ENCODE results near the gene ENGASE. TPM values are rescaled to one million over a fixed set of nuclear protein-coding genes. Genes with fewer than 3 reads are reported as not detected.

ENGASE gene
- total RNA-seq, 1 experiment from 2014 or later = 34.5 TPM

- intact Hi-C loops (cut with micrococcal nuclease) = no loop called here
- peaks cover 11% of the 10 kb centered on the region for H3K36me3 Mint-ChIP-seq (ENCODE audit: insufficient read depth, unreplicated experiment)
- no TSS peak for BruUV-seq (replicated peaks)
- no peak overlapping the region for H3K4me3 Mint-ChIP-seq (ENCODE audit: unreplicated experiment)
- H3K4me1 Mint-ChIP-seq (ENCODE audit: insufficient read depth, unreplicated experiment) = peaks cover 40% of the 10 kb centered on the region
- ChIA-PET POLR2A (interaction anchor here (1.3 kb wide), 2 partner anchors 14 kb away, joined by 3 to 4 read pairs; no protein-coding TSS in a partner anchor), CTCF (interaction anchor here (0.6 to 6.1 kb wide), 4 partner anchors 8 to 715 kb away, joined by 3 to 29 read pairs (median 7); no protein-coding TSS in a partner anchor)
- no peak for DNase-seq (ENCODE audit: unreplicated experiment)
- TF ChIP-seq CTCF (IDR thresholded peaks at IDR 0.05; ENCODE audit: unreplicated experiment) = no peak
- no peaks in the 10 kb centered on the region for H3K9me3 Mint-ChIP-seq (ENCODE audit: unreplicated experiment)
- no peak overlapping the region for H3K27ac Mint-ChIP-seq (ENCODE audit: low read depth, unreplicated experiment)
- H3K27me3 Mint-ChIP-seq (ENCODE audit: insufficient read depth, unreplicated experiment) = no peaks in the 10 kb centered on the region
Measured at GRCh38 chr17:79033741-79034501, 40.7 kb upstream of the ENGASE start.

- Mint-ChIP-seq H3K36me3 (ENCODE audit: insufficient read depth, unreplicated experiment) (peaks cover 11% of the 10 kb centered on the region), H3K4me1 (ENCODE audit: insufficient read depth, unreplicated experiment) (peaks cover 44% of the 10 kb centered on the region), H3K27me3 (ENCODE audit: insufficient read depth, unreplicated experiment) (no peaks in the 10 kb centered on the region), H3K9me3 (ENCODE audit: unreplicated experiment) (no peaks in the 10 kb centered on the region), H3K4me3 (ENCODE audit: unreplicated experiment) (no peak overlapping the region), H3K27ac (ENCODE audit: low read depth, unreplicated experiment) (peak overlapping the region; percentile 54)
- BruUV-seq (replicated peaks) = no TSS peak
- ChIA-PET CTCF (interaction anchor here (0.5 to 6.1 kb wide), 6 partner anchors 10 to 359 kb away, joined by 3 to 29 read pairs (median 4); no protein-coding TSS in a partner anchor), POLR2A (interaction anchor here (0.7 to 4.3 kb wide), 4 partner anchors 8 to 40 kb away, joined by 3 to 41 read pairs (median 6); partner anchors contain the start of gene ENGASE)
- DNase-seq (ENCODE audit: unreplicated experiment) = no peak
- no peak for TF ChIP-seq CTCF (IDR thresholded peaks at IDR 0.05; ENCODE audit: unreplicated experiment)
- intact Hi-C loops (cut with micrococcal nuclease) = no loop called here
Measured at GRCh38 chr17:79034931-79035485, 39.6 kb upstream of the ENGASE start.

- Mint-ChIP-seq H3K9me3 (ENCODE audit: unreplicated experiment) (no peaks in the 10 kb centered on the region), H3K27me3 (ENCODE audit: insufficient read depth, unreplicated experiment) (no peaks in the 10 kb centered on the region), H3K4me1 (ENCODE audit: insufficient read depth, unreplicated experiment) (peaks cover 42% of the 10 kb centered on the region), H3K27ac (ENCODE audit: low read depth, unreplicated experiment) (peak overlapping the region; percentile 54), H3K4me3 (ENCODE audit: unreplicated experiment) (no peak overlapping the region), H3K36me3 (ENCODE audit: insufficient read depth, unreplicated experiment) (peaks cover 11% of the 10 kb centered on the region)
- TF ChIP-seq CTCF (IDR thresholded peaks at IDR 0.05; ENCODE audit: unreplicated experiment) = no peak
- no TSS peak for BruUV-seq (replicated peaks)
- CTCF ChIA-PET = interaction anchor here (0.7 to 6.1 kb wide), 7 partner anchors 9 to 358 kb away, joined by 3 to 29 read pairs (median 4); no protein-coding TSS in a partner anchor
- POLR2A ChIA-PET = interaction anchor here (0.6 to 4.3 kb wide), 5 partner anchors 9 to 337 kb away, joined by 3 to 41 read pairs (median 4); partner anchors contain the start of gene ENGASE
- intact Hi-C loops (cut with micrococcal nuclease) = no loop called here
- no peak for DNase-seq (ENCODE audit: unreplicated experiment)
Measured at GRCh38 chr17:79035686-79036085, 38.9 kb upstream of the ENGASE start.

GRCh38 chr17:79036181-79036580, 38.4 kb upstream of the ENGASE start:
- Mint-ChIP-seq H3K27ac (ENCODE audit: low read depth, unreplicated experiment) (peak overlapping the region; percentile 95), H3K9me3 (ENCODE audit: unreplicated experiment) (no peaks in the 10 kb centered on the region), H3K27me3 (ENCODE audit: insufficient read depth, unreplicated experiment) (no peaks in the 10 kb centered on the region), H3K36me3 (ENCODE audit: insufficient read depth, unreplicated experiment) (peaks cover 11% of the 10 kb centered on the region), H3K4me3 (ENCODE audit: unreplicated experiment) (no peak overlapping the region), H3K4me1 (ENCODE audit: insufficient read depth, unreplicated experiment) (peaks cover 46% of the 10 kb centered on the region)
- TF ChIP-seq CTCF (IDR thresholded peaks at IDR 0.05; ENCODE audit: unreplicated experiment) = no peak
- TSS peak; percentile 90 for BruUV-seq (replicated peaks)
- intact Hi-C loops (cut with micrococcal nuclease) = no loop called here
- no peak for DNase-seq (ENCODE audit: unreplicated experiment)
- CTCF ChIA-PET = interaction anchor here (0.7 to 6.1 kb wide), 10 partner anchors 9 to 357 kb away, joined by 3 to 29 read pairs (median 3); no protein-coding TSS in a partner anchor
- POLR2A ChIA-PET = interaction anchor here (0.6 to 4.3 kb wide), 6 partner anchors 9 to 336 kb away, joined by 3 to 41 read pairs (median 4); partner anchors contain the start of gene ENGASE

Measured in MCF 10A (cell line).